OCI-LY3 (cell line): ENCODE data around the gene SESN1.

ENCODE experiments used
- H2AFZ ChIP-seq: fragments of 200-600, 300-600 bp; shearing (Covaris generic); 2 replicates; pipeline ENCODE4 v1.6.0; 2014; ENCODE audit warnings: antibody characterized with exemption, low read depth, low read length
- H3K27ac ChIP-seq: fragments of 200-600, 300-600 bp; sonication (generic); 2 replicates; pipeline ENCODE4 v1.5.1; 2014; ENCODE audit warnings: mild to moderate bottlenecking, low read length, moderate library complexity, mixed read lengths
- H3K27me3 ChIP-seq: fragments of 200-600, 300-600 bp; sonication (generic); 2 replicates; pipeline ENCODE4 v1.6.1; 2014; ENCODE audit warnings: low read depth, low read length, mixed read lengths
- H3K36me3 ChIP-seq: fragments of 200-600, 300-600 bp; sonication (generic); replicated peaks from 2 replicates; pipeline ENCODE3; 2014; ENCODE audit warnings: low read depth, low read length, mixed read lengths
- H3K4me1 ChIP-seq: fragments of 300-600, 200-600 bp; sonication (generic); 2 replicates; pipeline ENCODE4 v1.6.1; 2014; ENCODE audit warnings: low read length, mixed read lengths
- H3K4me2 ChIP-seq: fragments of 200-600, 300-600 bp; sonication (generic); 2 replicates; pipeline ENCODE4 v1.6.1; 2014; ENCODE audit warnings: low read length, mixed read lengths
- H3K4me3 ChIP-seq: fragments of 300-600, 200-600 bp; sonication (generic); 2 replicates; pipeline ENCODE4 v1.5.1; 2014; ENCODE audit warnings: antibody characterized with exemption, mild to moderate bottlenecking, low read length, moderate library complexity
- H3K79me2 ChIP-seq: fragments of 300-600, 200-600 bp; shearing (Covaris generic); 2 replicates; pipeline ENCODE4 v1.6.1; 2014; ENCODE audit warnings: mild to moderate bottlenecking, low read length, mixed read lengths
- H3K9ac ChIP-seq: fragments of 300-600, 200-600 bp; shearing (Covaris generic); 2 replicates; pipeline ENCODE4 v1.6.0; 2014; ENCODE audit warnings: mild to moderate bottlenecking, low read length, moderate library complexity
- H3K9me3 ChIP-seq: fragments of 200-600, 300-600 bp; shearing (Covaris generic); 2 replicates; pipeline ENCODE4 v1.6.1; 2014; ENCODE audit warnings: low read length, mixed read lengths; ENCODE audit not compliant: insufficient read depth
- H4K20me1 ChIP-seq: fragments of 200-600, 300-600 bp; sonication (generic); 2 replicates; pipeline ENCODE4 v1.6.1; 2016; ENCODE audit warnings: low read length, mixed read lengths; ENCODE audit not compliant: insufficient read depth
- EZH2phosphoT487 ChIP-seq: fragments of 200-600 bp; shearing (Covaris generic); IDR thresholded peaks from 2 replicates; pipeline ENCODE4 v1.6.1; 2018; ENCODE audit warnings: antibody characterized with exemption, mixed run types, low read depth
- TF ChIP-seq, protein P1 (sequence below): fragments of 200-600, 300-600 bp; sonication (generic); IDR thresholded peaks from 2 replicates; pipeline ENCODE4 v1.5.1; 2014; ENCODE audit warnings: antibody characterized with exemption, low read length, low read depth

Gene SESN1

GRCh38 chr6:109029313-109029712 is 65.3 kb downstream of the SESN1 start:
- H3K4me3 ChIP-seq = no peak overlapping the region
- no peak overlapping the region for H2AFZ ChIP-seq
- H4K20me1 ChIP-seq = no peaks in the 10 kb centered on the region
- TF ChIP-seq, protein P1, sequence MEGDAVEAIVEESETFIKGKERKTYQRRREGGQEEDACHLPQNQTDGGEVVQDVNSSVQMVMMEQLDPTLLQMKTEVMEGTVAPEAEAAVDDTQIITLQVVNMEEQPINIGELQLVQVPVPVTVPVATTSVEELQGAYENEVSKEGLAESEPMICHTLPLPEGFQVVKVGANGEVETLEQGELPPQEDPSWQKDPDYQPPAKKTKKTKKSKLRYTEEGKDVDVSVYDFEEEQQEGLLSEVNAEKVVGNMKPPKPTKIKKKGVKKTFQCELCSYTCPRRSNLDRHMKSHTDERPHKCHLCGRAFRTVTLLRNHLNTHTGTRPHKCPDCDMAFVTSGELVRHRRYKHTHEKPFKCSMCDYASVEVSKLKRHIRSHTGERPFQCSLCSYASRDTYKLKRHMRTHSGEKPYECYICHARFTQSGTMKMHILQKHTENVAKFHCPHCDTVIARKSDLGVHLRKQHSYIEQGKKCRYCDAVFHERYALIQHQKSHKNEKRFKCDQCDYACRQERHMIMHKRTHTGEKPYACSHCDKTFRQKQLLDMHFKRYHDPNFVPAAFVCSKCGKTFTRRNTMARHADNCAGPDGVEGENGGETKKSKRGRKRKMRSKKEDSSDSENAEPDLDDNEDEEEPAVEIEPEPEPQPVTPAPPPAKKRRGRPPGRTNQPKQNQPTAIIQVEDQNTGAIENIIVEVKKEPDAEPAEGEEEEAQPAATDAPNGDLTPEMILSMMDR = no peak
- TF ChIP-seq EZH2phosphoT487 = no peak
- no peaks in the 10 kb centered on the region for H3K4me1 ChIP-seq
- no peak overlapping the region for H3K4me2 ChIP-seq
- no peaks in the 10 kb centered on the region for H3K9me3 ChIP-seq
- no peaks in the 10 kb centered on the region for H3K36me3 ChIP-seq
- no peak overlapping the region for H3K9ac ChIP-seq
- no peak overlapping the region for H3K27ac ChIP-seq
- H3K79me2 ChIP-seq = no peaks in the 10 kb centered on the region
- H3K27me3 ChIP-seq = peaks cover 5% of the 10 kb centered on the region

- TF ChIP-seq EZH2phosphoT487 = no peak
- TF ChIP-seq, protein P1 = no peak
- Histone ChIP-seq H3K4me1 (no peaks in the 10 kb centered on the region), H4K20me1 (no peaks in the 10 kb centered on the region), H3K4me3 (no peak overlapping the region), H2AFZ (no peak overlapping the region), H3K9ac (no peak overlapping the region), H3K36me3 (no peaks in the 10 kb centered on the region), H3K9me3 (no peaks in the 10 kb centered on the region), H3K27me3 (peaks cover 5% of the 10 kb centered on the region), H3K27ac (no peak overlapping the region), H3K4me2 (no peak overlapping the region), H3K79me2 (no peaks in the 10 kb centered on the region)
Observed at GRCh38 chr6:109028439-109028838, 66.2 kb downstream of the SESN1 start.

- peaks cover 5% of the 10 kb centered on the region for H3K27me3 ChIP-seq
- H3K79me2 ChIP-seq = no peaks in the 10 kb centered on the region
- H2AFZ ChIP-seq = no peak overlapping the region
- no peak overlapping the region for H3K4me3 ChIP-seq
- no peaks in the 10 kb centered on the region for H3K36me3 ChIP-seq
- no peaks in the 10 kb centered on the region for H3K9me3 ChIP-seq
- H3K9ac ChIP-seq = no peak overlapping the region
- no peak overlapping the region for H3K27ac ChIP-seq
- TF ChIP-seq, protein P1 = no peak
- no peak for TF ChIP-seq EZH2phosphoT487
- no peaks in the 10 kb centered on the region for H4K20me1 ChIP-seq
- H3K4me1 ChIP-seq = no peaks in the 10 kb centered on the region
- H3K4me2 ChIP-seq = no peak overlapping the region
Observed at GRCh38 chr6:109027964-109028363, 66.7 kb downstream of the SESN1 start.

DNA sequence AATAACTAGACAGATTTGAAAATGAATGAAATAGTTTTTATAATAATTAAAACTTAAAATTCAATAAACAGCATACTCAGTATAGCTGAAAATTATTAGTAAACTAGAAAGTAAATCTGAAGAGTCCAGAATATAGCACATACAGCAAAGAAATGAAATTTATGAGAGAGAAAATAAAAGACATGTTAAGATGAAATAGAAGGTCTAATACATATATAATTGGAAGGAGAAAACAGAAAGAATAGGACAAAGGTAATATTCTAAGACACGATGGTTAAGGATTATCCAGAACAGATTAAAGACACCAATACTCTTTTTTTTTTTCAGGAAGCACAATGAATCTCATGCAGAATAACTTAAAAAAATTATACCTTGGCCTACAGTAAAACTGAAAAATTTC is 69.0 kb downstream of the SESN1 start:
- no peak for TF ChIP-seq EZH2phosphoT487
- TF ChIP-seq, protein P1 = no peak
- Histone ChIP-seq H3K27ac (no peak overlapping the region), H3K79me2 (no peaks in the 10 kb centered on the region), H3K4me3 (no peak overlapping the region), H3K9ac (no peak overlapping the region), H3K4me1 (no peaks in the 10 kb centered on the region), H3K4me2 (no peak overlapping the region), H3K36me3 (no peaks in the 10 kb centered on the region), H3K9me3 (no peaks in the 10 kb centered on the region), H2AFZ (no peak overlapping the region), H4K20me1 (no peaks in the 10 kb centered on the region), H3K27me3 (peaks cover 5% of the 10 kb centered on the region; the same call in 1 of the 2 replicates)
